H9 (cell line): Measurements from ENCODE around the gene TMTC1. TPM values are rescaled to one million over a fixed set of nuclear protein-coding genes. Genes with fewer than 3 reads are reported as not detected.

Source experiments
- DNase-seq: peaks from one replicate; pipeline ENCODE4 v3.0.0-alpha.2; 2017
- H2AFZ ChIP-seq: one replicate; pipeline ENCODE4 v1.6.1; 2013; ENCODE audit warnings: mild to moderate bottlenecking, low read length, control low read depth, moderate library complexity
- H2AK5ac ChIP-seq: 2 replicates; pipeline ENCODE4 v1.6.1; 2013; ENCODE audit warnings: low read length, control low read depth, mixed read lengths; ENCODE audit not compliant: insufficient read length
- H2BK120ac ChIP-seq: one replicate; pipeline ENCODE4 v1.6.1; 2013; ENCODE audit warnings: low read depth, mild to moderate bottlenecking, low read length, control low read depth, inconsistent platforms; ENCODE audit not compliant: poor library complexity, severe bottlenecking
- H2BK12ac ChIP-seq: 2 replicates; pipeline ENCODE4 v1.6.1; 2013; ENCODE audit warnings: low read length, control low read depth, mixed read lengths, low read depth; ENCODE audit not compliant: insufficient read length
- H2BK15ac ChIP-seq: 2 replicates; pipeline ENCODE4 v1.6.1; 2013; ENCODE audit warnings: low read depth, low read length, control low read depth
- H2BK20ac ChIP-seq: one replicate; pipeline ENCODE4 v1.6.1; 2013; ENCODE audit warnings: low read depth, mild to moderate bottlenecking, low read length, control low read depth, inconsistent platforms; ENCODE audit not compliant: poor library complexity, severe bottlenecking
- H2BK5ac ChIP-seq: 2 replicates; pipeline ENCODE4 v1.6.1; 2013; ENCODE audit warnings: low read length, control low read depth, mixed read lengths; ENCODE audit not compliant: insufficient read length
- H3K14ac ChIP-seq: 2 replicates; pipeline ENCODE4 v1.6.1; 2013; ENCODE audit warnings: low read length, control low read depth; ENCODE audit not compliant: insufficient read depth
- H3K18ac ChIP-seq: 2 replicates; pipeline ENCODE4 v1.6.1; 2013; ENCODE audit warnings: low read depth, mild to moderate bottlenecking, mixed read lengths, low read length, control low read depth; ENCODE audit not compliant: insufficient read length
- H3K23ac ChIP-seq: 2 replicates; pipeline ENCODE4 v1.6.1; 2013; ENCODE audit warnings: low read length, control low read depth, mixed read lengths, low read depth; ENCODE audit not compliant: insufficient read length
- H3K23me2 ChIP-seq: 2 replicates; pipeline ENCODE4 v1.6.1; 2013; ENCODE audit warnings: low read depth, mild to moderate bottlenecking, mixed read lengths, low read length, control low read depth; ENCODE audit not compliant: insufficient read length, poor library complexity, severe bottlenecking
- H3K27ac ChIP-seq: 2 replicates; pipeline ENCODE4 v1.5.1; 2013; ENCODE audit warnings: low read length, control low read depth, mixed read lengths, low read depth; ENCODE audit not compliant: insufficient read length
- H3K27me3 ChIP-seq: 2 replicates; pipeline ENCODE4 v1.6.1; 2013; ENCODE audit warnings: low read length, control low read depth, inconsistent platforms; ENCODE audit not compliant: insufficient read depth
- H3K4ac ChIP-seq: 2 replicates; pipeline ENCODE4 v1.6.1; 2013; ENCODE audit warnings: low read depth, mild to moderate bottlenecking, control low read depth, inconsistent platforms, low read length, moderate library complexity
- H3K4me1 ChIP-seq: 2 replicates; pipeline ENCODE4 v1.6.1; 2013; ENCODE audit warnings: low read length, control low read depth, inconsistent platforms; ENCODE audit not compliant: insufficient read depth
- H3K4me2 ChIP-seq: 2 replicates; pipeline ENCODE4 v1.6.1; 2013; ENCODE audit warnings: low read length, control low read depth, mixed read lengths; ENCODE audit not compliant: insufficient read length, insufficient read depth
- H3K56ac ChIP-seq: 2 replicates; pipeline ENCODE4 v1.6.1; 2013; ENCODE audit warnings: low read depth, mild to moderate bottlenecking, mixed read lengths, low read length, control low read depth; ENCODE audit not compliant: insufficient read length
- H3K79me1 ChIP-seq: 2 replicates; pipeline ENCODE4 v1.6.1; 2013; ENCODE audit warnings: low read depth, mild to moderate bottlenecking, moderate library complexity, low read length, control low read depth, inconsistent platforms; ENCODE audit not compliant: insufficient read depth, poor library complexity, severe bottlenecking
- H3K79me2 ChIP-seq: 2 replicates; pipeline ENCODE4 v1.6.1; 2013; ENCODE audit warnings: low read length, control low read depth, inconsistent platforms; ENCODE audit not compliant: insufficient read depth
- H3K9ac ChIP-seq: 2 replicates; pipeline ENCODE4 v1.6.1; 2013; ENCODE audit warnings: low read length, control low read depth, mixed read lengths; ENCODE audit not compliant: insufficient read length; ENCODE audit errors: extremely low read depth
- H3K9me3 ChIP-seq: one replicate; pipeline ENCODE4 v1.6.1; 2013; ENCODE audit warnings: low read depth, low read length, inconsistent platforms; ENCODE audit not compliant: control insufficient read depth
- H3T11ph ChIP-seq: one replicate; pipeline ENCODE4 v1.6.1; 2013; ENCODE audit warnings: mild to moderate bottlenecking, low read length, control low read depth, inconsistent platforms
- H4K20me1 ChIP-seq: one replicate; pipeline ENCODE4 v1.6.1; 2013; ENCODE audit not compliant: control insufficient read depth, insufficient read length, insufficient read depth
- H4K5ac ChIP-seq: 2 replicates; pipeline ENCODE4 v1.6.1; 2013; ENCODE audit warnings: low read depth, mild to moderate bottlenecking, mixed read lengths, low read length, control low read depth; ENCODE audit not compliant: insufficient read length
- H4K8ac ChIP-seq: replicated peaks from 2 replicates; pipeline ENCODE4 v1.6.1; 2013; ENCODE audit warnings: low read length, control low read depth, mixed read lengths, low read depth; ENCODE audit not compliant: insufficient read length
- H4K91ac ChIP-seq: 2 replicates; pipeline ENCODE4 v1.6.1; 2013; ENCODE audit warnings: low read depth, mild to moderate bottlenecking, moderate library complexity, mixed read lengths, low read length, control low read depth; ENCODE audit not compliant: insufficient read length
- H3K27ac Mint-ChIP-seq, 3 experiments: 2 replicates in 2 of 3; 3 replicates in 1 of 3; pipeline ENCODE4 v1.8.0; 2020 to 2021; ENCODE audit warnings: mixed read lengths in 3 of 3, mild to moderate bottlenecking in 1 of 3, moderate library complexity in 1 of 3
- H3K27me3 Mint-ChIP-seq: 2 replicates; pipeline ENCODE4 v1.8.0; 2021; ENCODE audit warnings: low read depth, mild to moderate bottlenecking, moderate library complexity, mixed read lengths
- H3K36me3 Mint-ChIP-seq, 3 experiments: 2 replicates in 2 of 3; 3 replicates in 1 of 3; pipeline ENCODE4 v1.8.0; 2020 to 2021; ENCODE audit warnings: low read depth in 3 of 3, mixed read lengths in 3 of 3; ENCODE audit not compliant: insufficient read depth in 1 of 3
- H3K4me1 Mint-ChIP-seq, 2 experiments: 2 replicates each; pipeline ENCODE4 v1.8.0; 2020; ENCODE audit warnings: mixed read lengths in 2 of 2
- H3K4me3 Mint-ChIP-seq, 2 experiments: 2 replicates in 1 of 2; 3 replicates in 1 of 2; pipeline ENCODE4 v1.8.0; 2020 to 2021; ENCODE audit warnings: mild to moderate bottlenecking in 2 of 2, mixed read lengths in 2 of 2, moderate library complexity in 1 of 2
- H3K9me3 Mint-ChIP-seq, 2 experiments: 2 replicates in 1 of 2; 3 replicates in 1 of 2; pipeline ENCODE4 v1.8.0; 2020; ENCODE audit warnings: mild to moderate bottlenecking in 2 of 2, mixed read lengths in 2 of 2, moderate library complexity in 1 of 2
- WGBS: extraction: QIAGEN DNeasy Blood & Tissue Kit; methylation state at CpG from one replicate; pipeline ENCODE4 v1.1.7; 2013; ENCODE audit warnings: missing lambda C conversion rate, low lambda C conversion rate, mixed read lengths; ENCODE audit not compliant: insufficient read length; ENCODE audit errors: extremely low coverage; 5-methylcytosine and 5-hydroxymethylcytosine counted together
- total RNA-seq: library from RNA; stranded (reverse); gene quantifications from 2 replicates; pipeline ENCODE4 v1.2.1, GENCODE V29; 2021
- TF ChIP-seq, protein P1 (sequence below): fragments of 200-600 bp; sonication (generic); conservative IDR thresholded peaks from 3 replicates; pipeline ENCODE4 v1.8.0; 2021; ENCODE audit warnings: antibody characterized with exemption, mild to moderate bottlenecking

TMTC1 gene
- total RNA-seq, 1 experiment from 2014 or later, result 16.1 TPM

DNA sequence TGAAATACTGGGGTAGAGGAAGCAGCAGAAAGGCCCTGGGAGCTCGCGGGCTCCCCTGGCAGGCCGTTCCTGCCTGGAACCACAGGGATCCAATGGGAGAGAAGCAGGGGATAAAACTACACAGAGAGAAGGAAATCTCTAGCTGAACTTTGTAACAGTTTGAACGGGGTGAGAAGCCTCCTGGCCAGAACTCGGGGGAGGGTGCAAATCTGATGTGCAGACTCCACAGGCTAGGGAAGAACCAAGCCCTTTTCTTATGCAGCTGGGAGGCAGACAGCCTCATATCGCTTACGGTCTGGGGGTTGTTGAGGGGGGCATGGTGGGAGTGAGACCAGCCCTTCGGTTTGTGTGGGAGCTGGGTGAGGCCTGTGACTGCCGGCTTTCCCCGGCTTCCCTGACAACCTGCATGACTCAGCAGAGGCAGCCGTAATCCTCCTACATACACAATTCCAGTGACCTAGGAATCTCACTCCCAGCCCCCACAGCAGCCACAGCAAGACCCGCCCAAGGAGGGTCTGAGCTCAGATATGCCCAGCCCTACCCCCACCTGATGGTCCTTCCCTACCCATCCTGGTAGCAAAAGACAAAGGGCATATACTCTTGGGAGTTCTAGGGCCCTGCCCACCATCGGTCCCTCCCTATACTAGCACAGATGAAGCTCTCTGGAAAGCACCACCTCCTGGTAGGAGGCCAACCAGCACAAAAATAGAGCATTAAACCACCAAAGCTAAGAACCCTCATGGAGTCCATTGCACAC is 143.0 kb downstream of the TMTC1 start:
- Mint-ChIP-seq H3K4me3 (no peak overlapping the region; a peak in 2 of 5 replicates), H3K9me3 (peaks cover 0 to 3% of the 10 kb centered on the region in 2 experiments; a peak in 3 of 5 replicates), H3K36me3 (peaks cover 4 to 14% (median 12%) of the 10 kb centered on the region in 3 experiments), H3K27ac (peak overlapping the region; percentile 29 to 93 (median 88)), H3K27me3 (no peaks in the 10 kb centered on the region), H3K4me1 (peaks cover 34% of the 10 kb centered on the region in 2 experiments)
- Histone ChIP-seq H4K91ac (no peak overlapping the region), H3K4me2 (no peak overlapping the region), H4K20me1 (no peaks in the 10 kb centered on the region), H3K23me2 (no peaks in the 10 kb centered on the region), H2AK5ac (no peak overlapping the region), H4K5ac (no peak overlapping the region), H3K27me3 (no peaks in the 10 kb centered on the region), H4K8ac (no peak overlapping the region), H2AFZ (no peak overlapping the region), H3K23ac (no peak overlapping the region), H3K56ac (no peak overlapping the region), H3K9ac (no peak overlapping the region), H3K9me3 (no peaks in the 10 kb centered on the region), H3K4ac (no peak overlapping the region), H2BK12ac (no peak overlapping the region), H3T11ph (no peak overlapping the region), H2BK20ac (no peak overlapping the region), H2BK120ac (no peak overlapping the region), H3K27ac (no peak overlapping the region), H2BK15ac (no peak overlapping the region), H3K79me1 (no peaks in the 10 kb centered on the region), H3K18ac (no peak overlapping the region), H3K79me2 (no peaks in the 10 kb centered on the region), H3K4me1 (no peaks in the 10 kb centered on the region), H3K14ac (peak overlapping the region; percentile 55; the same call in 1 of the 2 replicates), H2BK5ac (no peak overlapping the region)
- DNase-seq, result peak; percentile 78
- TF ChIP-seq, protein P1, sequence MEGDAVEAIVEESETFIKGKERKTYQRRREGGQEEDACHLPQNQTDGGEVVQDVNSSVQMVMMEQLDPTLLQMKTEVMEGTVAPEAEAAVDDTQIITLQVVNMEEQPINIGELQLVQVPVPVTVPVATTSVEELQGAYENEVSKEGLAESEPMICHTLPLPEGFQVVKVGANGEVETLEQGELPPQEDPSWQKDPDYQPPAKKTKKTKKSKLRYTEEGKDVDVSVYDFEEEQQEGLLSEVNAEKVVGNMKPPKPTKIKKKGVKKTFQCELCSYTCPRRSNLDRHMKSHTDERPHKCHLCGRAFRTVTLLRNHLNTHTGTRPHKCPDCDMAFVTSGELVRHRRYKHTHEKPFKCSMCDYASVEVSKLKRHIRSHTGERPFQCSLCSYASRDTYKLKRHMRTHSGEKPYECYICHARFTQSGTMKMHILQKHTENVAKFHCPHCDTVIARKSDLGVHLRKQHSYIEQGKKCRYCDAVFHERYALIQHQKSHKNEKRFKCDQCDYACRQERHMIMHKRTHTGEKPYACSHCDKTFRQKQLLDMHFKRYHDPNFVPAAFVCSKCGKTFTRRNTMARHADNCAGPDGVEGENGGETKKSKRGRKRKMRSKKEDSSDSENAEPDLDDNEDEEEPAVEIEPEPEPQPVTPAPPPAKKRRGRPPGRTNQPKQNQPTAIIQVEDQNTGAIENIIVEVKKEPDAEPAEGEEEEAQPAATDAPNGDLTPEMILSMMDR, result peak; percentile 36; the same call in 1 of the 3 replicates
- WGBS, result no CpG with 5 or more reads among the region's 13 CpGs
